ENCODE results near the gene DIAPH2. TPM values are rescaled to one million over a fixed set of nuclear protein-coding genes. Genes with fewer than 3 reads are reported as not detected.

DIAPH2 gene
- total RNA-seq, 1 experiment from 2014 or later = 10.9 TPM

- H3K9ac ChIP-seq (ENCODE audit: low read length) = no peak overlapping the region
- intact Hi-C loops (cut with micrococcal nuclease) = no loop called here
- BruUV-seq (replicated peaks) = no TSS peak
- no peaks in the 10 kb centered on the region for H4K20me1 ChIP-seq (ENCODE audit: insufficient read depth)
- H3K27me3 ChIP-seq (ENCODE audit: insufficient read depth, low read length) = no peaks in the 10 kb centered on the region
- H3K4me1 ChIP-seq (ENCODE audit: control insufficient read depth in 1 of 2, insufficient read depth in 2 of 2, low read length in 2 of 2) = no peaks in the 10 kb centered on the region; a peak in 1 of 4 replicates
- ChIA-PET RAD21 (ENCODE audit: low non-redundant PET in 1 of 2, low total read pairs in 2 of 2, uncharacterized antibody in 2 of 2, unreplicated experiment in 2 of 2) (no interaction called here), CTCF (no interaction called here), POLR2A (no interaction called here)
- H3K27ac ChIP-seq (ENCODE audit: low read depth, low read length) = no peak overlapping the region
- no peaks in the 10 kb centered on the region for H3K9me2 ChIP-seq (ENCODE audit: insufficient read depth)
- TF ChIP-seq POLR2A (IDR thresholded peaks at IDR 0.05; ENCODE audit: borderline replicate concordance, extremely low read depth, insufficient read depth, insufficient read length) = no peak
- TF ChIP-seq SP1 (IDR thresholded peaks at IDR 0.05; ENCODE audit: low read depth) = no peak
- TF ChIP-seq YY1 (IDR thresholded peaks at IDR 0.05; ENCODE audit: extremely low read depth, insufficient replicate concordance, low read depth, low read length) = no peak
- TF ChIP-seq RAD21 (IDR thresholded peaks at IDR 0.05; ENCODE audit: low read depth) = no peak
- TF ChIP-seq CEBPB (IDR thresholded peaks at IDR 0.05; ENCODE audit: low read depth) = no peak
- no peak for TF ChIP-seq REST (IDR thresholded peaks at IDR 0.05; ENCODE audit: low read depth)
- no peak for TF ChIP-seq CTCF (IDR thresholded peaks at IDR 0.05 in 2 of 3, conservative IDR thresholded peaks at IDR 0.05 in 1 of 3; ENCODE audit: borderline replicate concordance in 1 of 3, insufficient read depth in 1 of 3, low read depth in 2 of 3, low read length in 2 of 3)
- no peak for TF ChIP-seq FOSL1 (IDR thresholded peaks at IDR 0.05; ENCODE audit: low read depth)
- no peak for TF ChIP-seq EGR1 (IDR thresholded peaks at IDR 0.05; ENCODE audit: low read depth)
- TF ChIP-seq CBX3 (IDR thresholded peaks at IDR 0.05; ENCODE audit: low read depth) = no peak
- no peak for TF ChIP-seq TCF7L2 (IDR thresholded peaks at IDR 0.05; ENCODE audit: borderline replicate concordance, extremely low read depth, insufficient read depth, insufficient read length)
- no peak for TF ChIP-seq ELF1 (IDR thresholded peaks at IDR 0.05; ENCODE audit: borderline replicate concordance, low read depth)
- TF ChIP-seq ZNF274 (IDR thresholded peaks at IDR 0.05; ENCODE audit: low read depth, low read length) = no peak
- TF ChIP-seq JUND (IDR thresholded peaks at IDR 0.05) = no peak
- no peak for TF ChIP-seq ATF3 (IDR thresholded peaks at IDR 0.05)
- no peak for TF ChIP-seq ZFX (IDR thresholded peaks at IDR 0.05)
- no peak overlapping the region for H2AFZ ChIP-seq (ENCODE audit: low read depth, low read length, poor library complexity, severe bottlenecking)
- H3K9me3 ChIP-seq (ENCODE audit: control insufficient read depth in 1 of 2, insufficient read depth in 1 of 2, low read depth in 1 of 2, low read length in 2 of 2) = no peaks in the 10 kb centered on the region
- no peaks in the 10 kb centered on the region for H3K79me2 ChIP-seq (ENCODE audit: insufficient read depth, low read length)
- ATAC-seq (no peak), DNase-seq (ENCODE audit: low read depth, low spot score) (no peak)
- no peak overlapping the region for H3K4me3 ChIP-seq (replicated peaks in 1 of 2; ENCODE audit: low read depth in 1 of 2, low read length in 2 of 2)
- H3K36me3 ChIP-seq (ENCODE audit: control insufficient read depth in 1 of 2, insufficient read depth in 2 of 2, low read length in 2 of 2) = no peaks in the 10 kb centered on the region
- H3K4me2 ChIP-seq (ENCODE audit: low read length) = no peak overlapping the region
Measured at GRCh38 chrX:97306771-97307470, 622.3 kb downstream of the DIAPH2 start.

Measured in HCT116 (cell line).